Measurements from ENCODE around the gene BRD2.

Gene BRD2

GRCh38 chr6:32972353-32973143 lies 4.2 kb downstream of the BRD2 start:
- TF ChIP-seq, protein P1, sequence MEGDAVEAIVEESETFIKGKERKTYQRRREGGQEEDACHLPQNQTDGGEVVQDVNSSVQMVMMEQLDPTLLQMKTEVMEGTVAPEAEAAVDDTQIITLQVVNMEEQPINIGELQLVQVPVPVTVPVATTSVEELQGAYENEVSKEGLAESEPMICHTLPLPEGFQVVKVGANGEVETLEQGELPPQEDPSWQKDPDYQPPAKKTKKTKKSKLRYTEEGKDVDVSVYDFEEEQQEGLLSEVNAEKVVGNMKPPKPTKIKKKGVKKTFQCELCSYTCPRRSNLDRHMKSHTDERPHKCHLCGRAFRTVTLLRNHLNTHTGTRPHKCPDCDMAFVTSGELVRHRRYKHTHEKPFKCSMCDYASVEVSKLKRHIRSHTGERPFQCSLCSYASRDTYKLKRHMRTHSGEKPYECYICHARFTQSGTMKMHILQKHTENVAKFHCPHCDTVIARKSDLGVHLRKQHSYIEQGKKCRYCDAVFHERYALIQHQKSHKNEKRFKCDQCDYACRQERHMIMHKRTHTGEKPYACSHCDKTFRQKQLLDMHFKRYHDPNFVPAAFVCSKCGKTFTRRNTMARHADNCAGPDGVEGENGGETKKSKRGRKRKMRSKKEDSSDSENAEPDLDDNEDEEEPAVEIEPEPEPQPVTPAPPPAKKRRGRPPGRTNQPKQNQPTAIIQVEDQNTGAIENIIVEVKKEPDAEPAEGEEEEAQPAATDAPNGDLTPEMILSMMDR (IDR thresholded peaks at IDR 0.05; ENCODE audit: low read depth, low read length, missing control alignments): no peak
- no peak for DNase-seq (ENCODE audit: extremely low read depth, low read depth)
- H3K4me3 ChIP-seq (replicated peaks; ENCODE audit: low read depth, low read length): peak overlapping the region; percentile 97

- peak overlapping the region; percentile 97 for H3K4me3 ChIP-seq (replicated peaks; ENCODE audit: low read depth, low read length)
- DNase-seq (ENCODE audit: extremely low read depth, low read depth): no peak
- TF ChIP-seq, protein P1 (IDR thresholded peaks at IDR 0.05; ENCODE audit: low read depth, low read length, missing control alignments): no peak
Measured at GRCh38 chr6:32973144-32974015, 5.0 kb downstream of the BRD2 start.

- peak overlapping the region; percentile 97 for H3K4me3 ChIP-seq (replicated peaks; ENCODE audit: low read depth, low read length)
- no peak for DNase-seq (ENCODE audit: extremely low read depth, low read depth)
- TF ChIP-seq, protein P1 (IDR thresholded peaks at IDR 0.05; ENCODE audit: low read depth, low read length, missing control alignments): no peak
Measured at GRCh38 chr6:32974016-32974333, 5.6 kb downstream of the BRD2 start.

- DNase-seq (ENCODE audit: extremely low read depth, low read depth): no peak
- peak overlapping the region; percentile 97 for H3K4me3 ChIP-seq (replicated peaks; ENCODE audit: low read depth, low read length)
- TF ChIP-seq, protein P1 (IDR thresholded peaks at IDR 0.05; ENCODE audit: low read depth, low read length, missing control alignments): no peak
Measured at GRCh38 chr6:32974541-32975308, 6.3 kb downstream of the BRD2 start.

GRCh38 chr6:32975886-32976285 lies 7.5 kb downstream of the BRD2 start:
- TF ChIP-seq, protein P1 (IDR thresholded peaks at IDR 0.05; ENCODE audit: low read depth, low read length, missing control alignments): no peak
- H3K4me3 ChIP-seq (replicated peaks; ENCODE audit: low read depth, low read length): peak overlapping the region; percentile 97
- no peak for DNase-seq (ENCODE audit: extremely low read depth, low read depth)

GRCh38 chr6:32976334-32977069 lies 8.1 kb downstream of the BRD2 start:
- peak overlapping the region; percentile 97 for H3K4me3 ChIP-seq (replicated peaks; ENCODE audit: low read depth, low read length)

More at GRCh38 chr6:32976334-32977069, 8.1 kb downstream of the BRD2 start:
- TF ChIP-seq, protein P1 (IDR thresholded peaks at IDR 0.05; ENCODE audit: low read depth, low read length, missing control alignments): no peak
- DNase-seq (ENCODE audit: extremely low read depth, low read depth): no peak
